ENCODE results near the gene CHST7. TPM values are rescaled to one million over a fixed set of nuclear protein-coding genes. Genes with fewer than 3 reads are reported as not detected.
A peak's percentile ranks its signal among the peaks of the same experiment; 100 is the strongest.

The CHST7 gene
- total RNA-seq, 1 experiment from 2014 or later: 6.1 TPM

GRCh38 chrX:46582325-46582724, 8.8 kb downstream of the CHST7 start:
- Histone ChIP-seq H3K4me1 (ENCODE audit: control insufficient read depth, insufficient read depth, low read length) (peaks cover 15% of the 10 kb centered on the region), H3K9me3 (ENCODE audit: control insufficient read depth, insufficient read depth, low read depth, low read length) (no peaks in the 10 kb centered on the region), H3K4me3 (ENCODE audit: low read depth in 2 of 2, low read length in 2 of 2) (no peak overlapping the region), H3K27me3 (ENCODE audit: control insufficient read depth, insufficient read depth, low read length) (no peaks in the 10 kb centered on the region), H3K36me3 (ENCODE audit: control insufficient read depth, insufficient read depth, low read length) (no peaks in the 10 kb centered on the region), H3K27ac (ENCODE audit: low read length) (0 out of 2 replicates have a peak overlapping the region, but pooled peaks have one; percentile 17)
- CTCF ChIA-PET: no interaction called here
- ATAC-seq (no peak), DNase-seq (ENCODE audit: low read depth, low spot score) (no peak)
- TF ChIP-seq REST (IDR thresholded peaks at IDR 0.05; ENCODE audit: insufficient read depth in 1 of 2, low read depth in 2 of 2, low read length in 1 of 2): no peak
- no peak for TF ChIP-seq SIN3A (IDR thresholded peaks at IDR 0.05; ENCODE audit: borderline replicate concordance, insufficient read depth, low read depth, low read length)
- TF ChIP-seq CTCF (IDR thresholded peaks at IDR 0.05): no peak
- TF ChIP-seq TCF7L2 (IDR thresholded peaks at IDR 0.05; ENCODE audit: low read depth, low read length): no peak
- TF ChIP-seq POLR2AphosphoS5 (IDR thresholded peaks at IDR 0.05; ENCODE audit: low read depth, low read length): no peak
- in situ Hi-C loops (cut with HindIII; ENCODE audit: low pct_unique_long_range_greater_than_20kb, low sequenced_read_pairs): no loop called here
- POLR2A ChIA-PET: no interaction called here
- BruUV-seq (replicated peaks): no TSS peak
- intact Hi-C loops (cut with micrococcal nuclease; ENCODE audit: unreplicated experiment): no loop called here

GRCh38 chrX:46582966-46583365, 9.4 kb downstream of the CHST7 start:
- in situ Hi-C loops (cut with HindIII; ENCODE audit: low pct_unique_long_range_greater_than_20kb, low sequenced_read_pairs) (no loop called here), intact Hi-C loops (cut with micrococcal nuclease; ENCODE audit: unreplicated experiment) (no loop called here)
- H3K27me3 ChIP-seq (ENCODE audit: control insufficient read depth, insufficient read depth, low read length): no peaks in the 10 kb centered on the region
- no peaks in the 10 kb centered on the region for H3K36me3 ChIP-seq (ENCODE audit: control insufficient read depth, insufficient read depth, low read length)
- H3K4me1 ChIP-seq (ENCODE audit: control insufficient read depth, insufficient read depth, low read length): peaks cover 20% of the 10 kb centered on the region
- no peak overlapping the region for H3K27ac ChIP-seq (ENCODE audit: low read length)
- BruUV-seq (replicated peaks): no TSS peak
- H3K9me3 ChIP-seq (ENCODE audit: control insufficient read depth, insufficient read depth, low read depth, low read length): no peaks in the 10 kb centered on the region
- H3K4me3 ChIP-seq (ENCODE audit: low read depth in 2 of 2, low read length in 2 of 2): no peak overlapping the region
- no peak for ATAC-seq
- POLR2A ChIA-PET: interaction anchor here (0.6 kb wide), 1 partner anchor 41 kb away, joined by 3 read pairs; no protein-coding TSS in a partner anchor
- no peak for TF ChIP-seq POLR2AphosphoS5 (IDR thresholded peaks at IDR 0.05; ENCODE audit: low read depth, low read length)
- TF ChIP-seq SIN3A (IDR thresholded peaks at IDR 0.05; ENCODE audit: borderline replicate concordance, insufficient read depth, low read depth, low read length): no peak
- TF ChIP-seq CTCF (IDR thresholded peaks at IDR 0.05): no peak
- no peak for TF ChIP-seq REST (IDR thresholded peaks at IDR 0.05; ENCODE audit: insufficient read depth in 1 of 2, low read depth in 2 of 2, low read length in 1 of 2)
- CTCF ChIA-PET: no interaction called here
- no peak for DNase-seq (ENCODE audit: low read depth, low spot score)
